WERI-Rb-1 (cell line): ENCODE data around the gene LSS.
"Not testable (repeated sequence)": the region's sequence is repeated elsewhere in the genome, so short reads cannot be mapped to it uniquely, and the experiment has no call there.

Experiments used
- DNase-seq: peaks from one replicate; pipeline ENCODE4 v3.0.0-alpha.2; 2020
- H3K27ac ChIP-seq: fragments of 250-450 bp; sonication (Bioruptor Pico); 2 replicates; pipeline ENCODE4 v1.5.1; 2020; ENCODE audit warnings: mild to moderate bottlenecking, moderate library complexity
- H3K27me3 ChIP-seq: fragments of 250-450 bp; sonication (Bioruptor Pico); 2 replicates; pipeline ENCODE4 v1.5.1; 2021; ENCODE audit warnings: mild to moderate bottlenecking, low read depth, moderate library complexity; ENCODE audit not compliant: insufficient read depth, severe bottlenecking
- H3K36me3 ChIP-seq: fragments of 250-450 bp; sonication (Bioruptor Pico); 2 replicates; pipeline ENCODE4 v1.5.1; 2020; ENCODE audit warnings: mild to moderate bottlenecking, moderate library complexity
- H3K4me3 ChIP-seq: 2 replicates; pipeline ENCODE4 v1.5.1; 2011; ENCODE audit warnings: low read depth, mild to moderate bottlenecking, control low read depth, low read length
- H3K9me3 ChIP-seq: fragments of 250-450 bp; sonication (Bioruptor Pico); 2 replicates; pipeline ENCODE4 v1.5.1; 2021; ENCODE audit warnings: mild to moderate bottlenecking, moderate library complexity; ENCODE audit not compliant: severe bottlenecking
- CTCF ChIP-seq: IDR thresholded peaks from 2 replicates; pipeline ENCODE4 v1.5.1; 2011; ENCODE audit warnings: low read depth, mild to moderate bottlenecking, control low read depth, inconsistent platforms, low read length

The LSS gene

GRCh38 chr21:46178961-46179360, 49.6 kb downstream of the LSS start:
- no peaks in the 10 kb centered on the region; the same call in 1 of the 2 replicates for H3K36me3 ChIP-seq
- peaks cover 7% of the 10 kb centered on the region for H3K9me3 ChIP-seq
- no peak overlapping the region for H3K4me3 ChIP-seq
- peak overlapping the region; percentile 71 for H3K27ac ChIP-seq
- no peak for TF ChIP-seq CTCF
- DNase-seq: no peak
- H3K27me3 ChIP-seq: no peaks in the 10 kb centered on the region

- H3K4me3 ChIP-seq, H3K36me3 ChIP-seq, H3K27ac ChIP-seq, H3K27me3 ChIP-seq, DNase-seq, H3K9me3 ChIP-seq: not testable (repeated sequence)
Observed at GRCh38 chr21:46176443-46177129, 52.0 kb downstream of the LSS start.

DNA sequence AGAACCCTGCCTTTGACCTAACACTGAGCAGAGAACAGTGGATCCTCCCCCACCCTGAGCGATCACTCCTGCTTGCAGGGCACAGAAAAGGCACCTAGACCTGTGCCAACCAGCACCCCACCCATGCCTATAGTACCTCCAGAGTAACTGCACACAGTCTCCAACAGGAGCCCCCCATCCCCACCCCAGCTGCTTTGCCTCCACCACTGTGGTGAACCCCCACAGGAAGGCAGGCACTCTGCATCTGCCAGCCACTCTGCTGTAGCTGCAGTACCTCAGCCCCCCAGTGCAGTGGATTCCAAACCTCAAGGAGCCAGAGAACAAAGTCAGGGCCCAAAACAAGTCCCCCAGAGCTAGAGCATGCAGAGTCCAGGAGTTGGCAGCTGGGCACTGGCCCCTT, 55.0 kb downstream of the LSS start:
- no peak for TF ChIP-seq CTCF
- Histone ChIP-seq H3K27me3 (no peaks in the 10 kb centered on the region), H3K36me3 (no peaks in the 10 kb centered on the region), H3K4me3 (no peak overlapping the region), H3K9me3 (peaks cover 7% of the 10 kb centered on the region), H3K27ac (no peak overlapping the region)
- DNase-seq: no peak

DNA sequence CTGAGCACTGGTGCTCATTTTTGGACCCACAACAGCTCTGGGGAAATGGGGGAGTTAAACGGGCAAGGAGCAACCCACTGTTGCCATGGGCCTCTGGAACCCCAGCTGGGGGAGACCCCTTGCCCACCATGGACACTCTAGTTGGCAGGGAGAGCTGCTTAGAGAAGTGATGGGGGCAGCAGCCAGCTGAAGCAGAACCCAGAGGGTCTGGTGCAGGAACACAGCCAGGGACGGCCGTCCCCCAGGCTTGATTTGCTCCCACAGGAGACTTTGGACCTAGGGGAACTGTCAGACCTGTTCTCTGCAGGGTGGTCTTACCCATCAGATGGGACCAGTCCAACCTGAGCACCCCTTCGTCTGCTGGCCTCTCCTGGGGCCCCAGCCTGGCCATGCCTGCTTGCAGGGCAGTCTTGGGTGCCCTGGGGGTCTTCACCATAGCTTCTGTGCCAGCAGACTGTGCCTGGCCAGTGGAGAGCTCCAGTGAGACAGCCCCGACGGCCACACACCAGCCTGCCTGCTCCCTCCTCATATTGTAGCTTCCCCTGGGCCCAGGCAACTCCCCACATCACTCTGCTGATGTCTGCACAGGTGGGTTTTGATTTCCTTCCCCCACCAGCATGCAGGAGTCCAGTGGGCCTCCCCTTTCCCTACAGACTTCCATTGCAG, 55.6 kb downstream of the LSS start:
- Histone ChIP-seq H3K27ac (no peak overlapping the region), H3K9me3 (peaks cover 7% of the 10 kb centered on the region), H3K4me3 (no peak overlapping the region), H3K36me3 (no peaks in the 10 kb centered on the region), H3K27me3 (no peaks in the 10 kb centered on the region)
- no peak for DNase-seq
- no peak for TF ChIP-seq CTCF

DNA sequence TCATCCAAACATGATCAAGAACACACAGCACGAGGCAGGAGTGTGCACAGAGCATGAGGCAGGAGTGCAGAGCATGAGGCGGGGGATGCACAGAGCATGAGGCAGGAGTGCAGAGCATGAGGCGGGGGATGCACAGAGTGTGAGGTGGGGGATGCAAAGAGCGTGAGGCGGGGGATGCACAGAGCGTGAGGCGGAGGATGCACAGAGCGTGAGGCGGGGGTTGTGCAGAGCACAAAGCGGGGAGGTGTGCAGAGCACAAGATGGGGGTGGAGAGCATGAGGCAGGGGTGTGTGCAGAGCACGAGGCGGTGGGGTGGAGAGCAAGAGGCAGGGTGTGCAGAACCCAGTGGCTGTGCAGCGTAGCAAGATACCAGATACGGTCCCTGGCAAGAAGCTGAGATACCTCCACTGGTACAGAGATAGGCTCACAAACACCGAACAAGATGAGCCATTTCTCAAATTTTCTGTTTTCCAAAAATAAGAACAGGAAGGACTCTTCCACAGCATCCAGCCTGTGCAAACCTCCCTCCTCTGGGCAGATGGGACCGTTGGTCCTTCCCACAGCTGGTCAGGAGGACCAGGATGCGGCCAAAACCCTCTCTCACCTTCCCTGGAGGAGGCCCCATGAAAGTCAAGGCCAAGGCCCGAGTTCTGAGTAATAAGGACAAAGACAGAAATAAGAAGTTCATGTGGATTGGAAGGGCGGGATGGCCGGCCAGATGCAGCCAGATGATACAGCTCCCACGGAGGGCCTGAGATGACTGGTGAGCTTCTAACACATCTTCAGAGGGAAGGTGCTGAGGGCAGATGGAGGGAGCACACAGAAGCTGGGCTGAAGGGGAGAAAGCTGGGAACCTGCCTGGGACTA, 56.3 kb downstream of the LSS start:
- Histone ChIP-seq H3K27ac (no peak overlapping the region), H3K36me3 (no peaks in the 10 kb centered on the region), H3K27me3 (no peaks in the 10 kb centered on the region), H3K4me3 (no peak overlapping the region), H3K9me3 (peaks cover under 1% of the 10 kb centered on the region)
- no peak for TF ChIP-seq CTCF
- no peak for DNase-seq

GRCh38 chr21:46171585-46171984, 57.0 kb downstream of the LSS start:
- TF ChIP-seq CTCF: no peak
- Histone ChIP-seq H3K9me3 (no peaks in the 10 kb centered on the region), H3K27me3 (no peaks in the 10 kb centered on the region), H3K27ac (no peak overlapping the region), H3K4me3 (no peak overlapping the region), H3K36me3 (peaks cover 6% of the 10 kb centered on the region; the same call in 1 of the 2 replicates)
- no peak for DNase-seq

- H3K27ac ChIP-seq, DNase-seq, H3K4me3 ChIP-seq, H3K9me3 ChIP-seq, H3K27me3 ChIP-seq, H3K36me3 ChIP-seq: not testable (repeated sequence)
Observed at GRCh38 chr21:46170436-46171193, 58.0 kb downstream of the LSS start.
